HG03460 (cell line): ENCODE results near the gene NTHL1.
A peak's percentile ranks its signal among the peaks of the same experiment; 100 is the strongest.
"Not testable (repeated sequence)": the region's sequence is repeated elsewhere in the genome, so short reads cannot be mapped to it uniquely, and the experiment has no call there.

Source experiments
- ATAC-seq: cut with Tn5 transposase; IDR thresholded peaks from one replicate; pipeline ENCODE4 v1.9.1; 2021; ENCODE audit not compliant: unreplicated experiment

Gene NTHL1

DNA sequence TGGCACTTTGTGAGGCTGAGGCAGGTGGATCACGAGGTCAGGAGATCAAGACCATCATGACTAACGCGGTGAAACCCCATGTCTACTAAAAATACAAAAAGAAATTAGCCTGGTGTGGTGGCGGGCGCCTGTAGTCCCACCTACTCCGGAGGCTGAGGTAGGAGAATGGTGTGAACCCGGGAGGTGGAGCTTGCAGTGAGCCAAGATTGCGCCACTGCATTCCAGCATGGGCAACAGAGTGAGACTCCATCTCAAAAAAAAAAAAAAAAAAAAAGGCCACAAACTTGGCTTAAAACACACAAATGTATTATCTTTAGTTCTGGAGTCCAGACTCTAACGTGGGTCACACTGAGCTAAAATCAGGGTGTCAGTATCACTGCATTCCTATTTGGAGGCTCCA is 35.9 kb downstream of the NTHL1 start:
- ATAC-seq = not testable (repeated sequence)

DNA sequence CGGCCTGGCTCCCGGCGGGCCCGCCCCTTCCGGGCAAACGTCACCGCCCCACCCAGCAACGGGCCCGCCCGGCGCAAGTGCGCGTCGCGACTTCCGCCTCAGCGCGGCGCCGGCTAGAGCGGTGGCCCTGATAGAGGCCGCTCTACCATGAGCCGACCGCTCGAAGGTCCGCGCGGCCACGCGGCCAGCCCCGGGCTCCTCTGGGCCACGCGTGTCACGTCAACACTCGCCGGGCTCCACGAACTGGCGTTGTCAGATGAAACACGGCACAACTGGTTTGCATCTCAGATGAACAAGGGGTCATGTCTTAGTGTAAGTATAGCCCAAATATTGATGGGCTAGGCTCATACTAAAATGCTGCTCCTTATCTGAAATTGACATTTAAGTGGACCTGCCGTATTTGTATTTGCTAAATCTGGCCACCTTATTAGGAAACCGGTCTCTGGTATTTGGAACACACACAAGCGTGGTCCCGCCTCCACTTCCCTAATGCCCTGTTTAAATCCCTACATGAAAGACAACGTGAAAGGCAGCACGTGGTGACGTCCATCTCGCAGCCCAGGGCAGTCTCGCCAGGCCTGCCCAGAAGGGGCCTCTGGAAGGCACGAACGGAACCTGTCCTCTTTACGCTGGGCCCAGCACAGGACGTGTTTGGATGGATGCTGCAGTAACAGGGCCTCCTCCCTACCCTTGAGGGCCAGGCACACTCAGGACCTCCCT is 37.7 kb downstream of the NTHL1 start, which contains the start of gene ZNF598:
TSS of gene ZNF598 (minus strand) at position 31 of the 720 bp plus-strand sequence.
- peak; percentile 59 for ATAC-seq

DNA sequence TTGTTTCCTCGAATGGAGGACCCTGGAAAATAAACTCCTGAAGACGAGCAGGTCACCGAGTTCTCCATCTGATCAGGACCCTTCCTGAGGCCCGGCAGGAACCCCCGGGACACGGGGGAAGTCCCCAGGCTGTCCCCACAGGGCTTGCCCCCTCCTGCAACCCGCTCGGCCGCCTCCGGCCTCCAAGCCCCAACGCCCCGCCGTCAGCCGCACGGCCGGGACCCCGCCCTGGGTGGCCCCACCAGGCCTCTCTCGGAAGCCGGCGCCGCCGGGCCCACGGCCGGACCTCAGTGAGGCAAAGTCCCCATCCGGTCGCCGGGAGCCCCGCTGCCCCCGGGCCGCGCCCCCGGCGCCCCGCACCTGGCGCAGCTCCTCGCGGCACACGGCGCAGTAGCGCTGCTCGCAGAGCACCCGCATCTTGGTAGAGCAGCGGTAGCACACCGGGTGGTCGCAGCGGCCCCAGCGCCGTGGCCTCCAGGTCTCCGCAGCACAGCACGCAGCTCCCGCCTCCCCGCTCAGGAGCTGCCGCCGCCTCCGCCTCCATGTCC is 38.4 kb downstream of the NTHL1 start:
- peak; percentile 18 for ATAC-seq

DNA sequence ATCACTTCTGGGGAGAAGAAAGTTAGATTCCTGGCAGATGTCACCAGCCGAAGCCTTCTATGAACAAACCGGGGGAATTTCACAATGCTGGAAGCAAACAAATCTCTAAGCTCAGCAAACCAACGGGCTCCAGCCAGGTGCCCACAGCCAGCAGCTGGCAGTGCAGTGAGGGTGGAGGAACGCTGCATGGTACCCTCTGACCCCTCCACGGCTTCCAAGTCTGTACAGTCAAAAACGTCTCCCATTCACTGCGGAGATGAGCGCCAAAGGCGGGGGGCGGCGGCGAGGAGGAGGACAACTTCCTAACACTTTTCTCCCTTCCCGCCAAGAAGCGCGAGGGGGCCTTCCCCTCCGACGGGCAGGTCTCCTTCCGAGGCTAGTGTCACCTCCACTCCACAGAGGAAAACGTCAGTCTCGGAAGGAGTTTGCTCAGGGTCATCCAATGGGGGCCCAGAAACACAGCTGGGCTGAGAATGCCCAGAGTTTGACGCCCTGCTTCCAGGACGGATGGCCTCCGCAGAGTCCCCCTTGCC is 38.9 kb downstream of the NTHL1 start:
- ATAC-seq = no peak

DNA sequence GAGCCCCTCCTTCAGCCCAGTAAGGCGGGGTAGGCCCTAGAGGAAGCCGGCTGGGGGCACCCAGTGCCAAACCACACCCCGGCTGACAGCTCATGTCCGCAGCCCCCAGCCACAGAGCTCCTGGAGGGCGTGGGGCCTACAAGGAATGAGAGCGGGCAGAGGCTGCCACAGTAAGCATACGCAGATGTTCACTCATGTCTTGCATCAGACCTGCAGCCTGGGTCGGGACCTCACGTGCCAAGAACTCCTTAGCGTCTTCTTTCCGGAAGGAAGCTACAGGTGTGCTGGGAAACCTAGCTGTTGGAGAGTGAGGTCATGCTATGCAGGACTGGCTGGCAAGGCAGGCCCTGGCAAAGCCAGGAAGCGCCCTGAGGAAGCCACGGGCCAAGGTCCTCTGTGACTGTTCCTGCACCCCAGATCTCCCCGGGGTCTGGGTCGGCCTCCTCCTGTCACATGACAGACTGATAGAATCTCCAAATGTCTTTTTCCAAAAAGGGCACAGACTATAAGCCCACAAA is 39.6 kb downstream of the NTHL1 start:
- ATAC-seq = no peak

DNA sequence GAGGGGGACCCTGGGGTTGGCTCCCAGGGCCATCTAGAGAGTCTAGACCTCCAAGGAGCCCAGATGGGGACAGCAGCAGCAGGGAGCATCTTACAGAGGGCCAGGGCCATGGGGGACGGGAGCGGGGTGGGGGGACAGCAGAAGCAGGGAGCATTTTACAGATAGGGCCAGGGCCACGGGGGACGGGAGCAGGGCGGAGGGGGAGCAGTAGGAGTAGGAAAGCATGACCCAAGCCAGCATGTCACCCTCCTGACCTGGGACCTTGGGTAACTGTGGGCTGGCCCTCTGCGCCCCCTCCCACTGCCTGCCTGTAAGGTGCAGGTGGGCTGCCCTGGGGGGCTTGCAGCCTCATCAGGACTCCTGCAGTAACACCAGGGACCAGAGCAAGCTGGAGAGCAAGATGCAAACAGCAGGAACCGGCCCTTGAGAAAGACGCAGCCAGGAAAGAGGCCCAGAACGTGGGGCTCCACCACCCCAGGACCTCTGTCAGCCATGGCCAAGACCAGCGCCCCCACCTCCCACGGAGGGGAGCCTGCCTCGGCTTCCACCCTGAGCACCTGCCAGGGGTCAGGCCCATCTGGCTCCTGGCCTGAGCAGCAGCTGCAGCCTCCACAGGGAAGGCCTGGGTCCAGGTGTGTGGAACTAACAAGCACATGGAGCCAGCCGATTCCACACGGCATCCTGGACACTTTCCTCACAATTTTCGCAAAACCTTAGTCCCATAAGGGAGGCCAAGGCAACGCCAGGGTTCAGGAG is 40.4 kb downstream of the NTHL1 start:
- ATAC-seq = no peak

DNA sequence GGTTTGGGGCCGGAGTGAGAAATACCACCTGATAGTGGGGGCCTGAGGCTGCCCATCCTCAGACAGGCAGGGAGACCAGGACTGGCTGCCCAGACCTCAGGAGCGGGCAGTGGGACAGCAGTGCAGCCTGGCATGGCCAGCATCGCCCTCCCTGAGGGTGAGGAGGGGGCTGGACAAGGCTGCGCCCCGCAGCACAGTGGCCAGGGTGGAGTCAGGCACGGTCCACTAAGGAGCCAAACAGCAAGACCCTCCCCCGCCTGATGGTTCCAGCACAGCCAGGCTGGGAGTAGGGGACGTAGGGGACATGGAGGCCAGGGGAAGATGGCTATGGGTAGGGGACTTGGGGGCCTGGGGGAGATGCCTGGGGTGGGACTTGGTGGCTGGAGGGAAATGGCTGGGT is 41.3 kb downstream of the NTHL1 start:
- no peak for ATAC-seq

DNA sequence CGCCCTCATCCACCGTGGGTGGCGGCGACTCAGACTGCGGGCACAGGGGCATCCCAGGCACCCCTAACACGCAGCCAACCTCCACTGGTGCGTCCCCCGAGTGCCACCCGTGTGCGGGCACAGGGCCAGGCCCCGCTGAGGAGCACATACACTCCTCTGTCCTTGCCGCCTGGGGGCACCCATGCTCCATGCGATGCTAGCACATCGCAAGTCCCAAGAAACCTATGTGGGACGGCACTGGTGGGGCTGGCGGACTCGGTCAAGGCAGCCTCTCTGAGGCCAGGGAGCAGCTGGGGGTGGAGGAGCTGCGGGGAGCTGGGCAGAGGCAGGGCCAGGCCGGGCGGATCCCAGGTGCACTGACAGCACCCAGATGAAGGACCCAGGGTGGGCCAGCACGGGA is 42.0 kb downstream of the NTHL1 start:
- ATAC-seq = no peak

DNA sequence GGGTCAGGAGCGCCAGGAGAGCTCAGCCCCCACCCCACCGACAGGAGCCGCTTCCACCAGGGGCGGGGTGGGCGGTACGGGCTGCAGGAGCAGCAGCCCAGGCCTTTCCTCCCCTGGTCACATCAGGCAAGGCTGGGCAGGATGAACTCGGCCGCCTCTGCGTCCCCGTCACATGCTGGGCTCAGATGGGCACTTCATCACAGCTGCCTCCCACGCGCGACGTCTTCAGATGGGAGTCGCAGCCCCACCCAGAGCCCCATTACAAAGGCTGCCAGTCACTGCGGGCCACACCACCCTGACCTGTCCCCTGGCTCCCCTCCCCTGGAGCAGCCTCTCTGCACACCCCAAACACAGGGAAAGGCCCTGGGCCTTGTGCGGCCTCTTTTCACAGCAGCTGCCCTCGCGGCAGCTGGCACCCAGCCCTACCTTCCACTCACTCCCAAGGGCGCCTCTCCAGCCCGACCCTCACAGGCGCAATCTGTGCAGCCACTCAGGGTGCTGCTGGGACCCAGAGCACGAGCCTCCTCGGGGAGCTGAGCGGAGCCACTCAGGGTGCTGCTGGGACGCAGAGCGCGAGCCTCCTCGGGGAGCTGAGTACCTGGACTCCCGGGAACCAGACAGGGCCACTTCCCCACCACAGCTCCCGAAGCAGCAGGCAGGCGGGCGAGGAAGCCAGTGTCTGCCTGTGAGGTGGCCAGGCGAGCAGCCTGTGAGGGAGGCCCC is 42.7 kb downstream of the NTHL1 start:
- ATAC-seq = no peak

DNA sequence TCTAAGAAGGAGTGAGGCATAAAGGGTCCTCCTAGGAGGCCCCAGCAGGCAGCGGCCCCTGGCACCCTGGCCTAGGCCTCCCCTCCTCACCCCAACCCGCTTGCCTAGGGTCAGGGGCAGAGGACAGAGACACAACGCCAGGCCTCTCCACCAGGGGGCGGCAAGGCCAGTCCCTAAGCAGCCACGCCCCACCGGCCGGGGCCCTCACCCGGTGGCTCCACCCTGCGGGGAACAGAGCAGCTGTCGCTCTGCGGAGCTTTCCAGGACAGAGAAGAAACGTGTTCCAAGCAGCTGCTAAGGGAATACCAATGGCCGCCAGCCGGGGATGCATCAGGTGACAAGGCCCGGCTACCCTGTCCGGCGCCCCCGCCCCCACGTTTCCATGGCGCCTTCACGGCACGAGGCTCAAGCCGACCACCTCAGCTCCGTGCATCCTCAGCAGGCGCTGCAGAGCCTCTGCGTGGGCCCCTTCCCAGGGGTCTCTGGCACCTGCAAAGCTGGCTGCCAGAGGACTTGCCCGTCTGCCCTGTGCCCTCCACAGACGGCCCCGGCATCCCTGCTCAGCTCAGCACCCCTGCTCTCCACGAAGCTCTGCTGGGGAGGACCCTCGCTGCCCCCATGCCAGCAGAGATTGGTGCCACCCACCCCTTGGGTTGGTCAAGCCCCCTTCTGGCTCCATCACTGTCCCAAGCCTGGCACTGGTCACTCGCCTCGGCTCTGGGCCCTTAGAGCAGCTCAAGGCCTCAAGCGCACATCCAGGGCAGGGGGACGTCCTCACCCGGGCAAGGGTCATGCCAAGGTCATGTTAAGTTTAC is 43.6 kb downstream of the NTHL1 start:
- ATAC-seq = peak; percentile 56

DNA sequence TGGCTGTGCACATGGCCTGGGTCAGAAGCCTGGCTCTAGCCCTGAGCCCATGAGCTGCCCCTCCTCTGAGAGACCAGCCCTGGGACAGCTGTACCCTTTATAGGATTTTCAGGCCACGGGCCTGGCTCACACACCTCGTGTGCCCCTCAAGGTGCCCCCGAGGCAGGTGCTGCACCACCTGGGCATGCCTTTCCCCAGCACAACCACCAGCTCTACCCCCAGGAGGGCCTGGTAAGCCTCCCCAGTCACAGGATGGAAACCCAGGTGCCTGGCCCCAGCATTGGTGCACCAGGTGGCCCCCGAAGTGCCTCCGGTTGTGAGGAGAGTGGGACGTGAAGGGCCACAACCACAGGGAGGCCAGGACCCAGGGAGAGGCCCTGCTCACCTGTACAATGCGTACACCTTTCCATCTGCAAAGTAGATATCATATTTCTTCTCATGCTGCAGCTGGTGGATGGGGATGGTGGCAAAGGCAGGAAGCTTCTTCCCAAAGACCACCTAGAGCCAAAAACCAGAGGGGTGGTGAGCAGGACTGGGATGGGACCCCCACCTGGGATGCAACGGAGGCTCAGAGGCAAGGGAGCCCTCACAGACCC is 44.3 kb downstream of the NTHL1 start:
- ATAC-seq = no peak

DNA sequence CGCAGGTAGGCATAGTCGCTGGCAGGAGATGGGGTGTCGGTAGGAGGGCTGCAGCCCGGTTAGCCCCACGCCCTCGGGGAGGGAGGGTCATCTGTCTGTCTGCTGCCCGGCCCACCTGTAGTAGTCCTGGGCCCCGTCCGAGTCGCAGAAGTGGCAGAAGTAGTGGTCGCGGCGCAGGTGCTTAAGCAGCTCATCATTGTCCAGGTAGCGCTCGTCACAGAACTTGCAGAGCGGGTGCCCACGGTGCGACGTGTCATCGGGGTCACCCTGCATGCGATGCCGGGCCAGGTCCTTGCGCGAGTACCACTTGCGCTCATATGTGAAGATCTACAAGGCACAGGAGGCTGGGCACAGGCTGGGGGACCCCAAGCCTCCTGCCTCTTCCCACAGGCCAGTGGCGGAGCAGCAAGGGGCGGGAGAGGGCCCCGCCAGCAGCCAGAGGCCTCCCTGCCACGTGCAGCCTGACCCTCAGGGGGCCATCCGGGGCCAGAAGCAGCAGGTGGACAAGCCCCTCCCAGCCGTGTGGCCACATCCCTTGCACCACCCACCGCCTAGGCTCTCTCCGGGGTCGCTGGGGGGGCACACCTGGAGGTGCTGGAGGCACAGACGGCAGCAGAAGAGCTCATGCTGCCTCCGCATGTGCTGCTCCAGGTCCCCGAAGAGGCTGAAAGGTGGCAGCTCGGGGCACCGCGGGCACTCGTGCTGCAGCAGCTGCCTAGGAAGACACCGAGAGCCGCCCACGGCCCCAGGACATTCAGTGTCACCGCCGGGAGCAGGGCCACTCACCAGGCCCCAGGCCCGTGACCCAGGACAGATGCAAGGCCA is 45.0 kb downstream of the NTHL1 start:
- ATAC-seq = no peak

DNA sequence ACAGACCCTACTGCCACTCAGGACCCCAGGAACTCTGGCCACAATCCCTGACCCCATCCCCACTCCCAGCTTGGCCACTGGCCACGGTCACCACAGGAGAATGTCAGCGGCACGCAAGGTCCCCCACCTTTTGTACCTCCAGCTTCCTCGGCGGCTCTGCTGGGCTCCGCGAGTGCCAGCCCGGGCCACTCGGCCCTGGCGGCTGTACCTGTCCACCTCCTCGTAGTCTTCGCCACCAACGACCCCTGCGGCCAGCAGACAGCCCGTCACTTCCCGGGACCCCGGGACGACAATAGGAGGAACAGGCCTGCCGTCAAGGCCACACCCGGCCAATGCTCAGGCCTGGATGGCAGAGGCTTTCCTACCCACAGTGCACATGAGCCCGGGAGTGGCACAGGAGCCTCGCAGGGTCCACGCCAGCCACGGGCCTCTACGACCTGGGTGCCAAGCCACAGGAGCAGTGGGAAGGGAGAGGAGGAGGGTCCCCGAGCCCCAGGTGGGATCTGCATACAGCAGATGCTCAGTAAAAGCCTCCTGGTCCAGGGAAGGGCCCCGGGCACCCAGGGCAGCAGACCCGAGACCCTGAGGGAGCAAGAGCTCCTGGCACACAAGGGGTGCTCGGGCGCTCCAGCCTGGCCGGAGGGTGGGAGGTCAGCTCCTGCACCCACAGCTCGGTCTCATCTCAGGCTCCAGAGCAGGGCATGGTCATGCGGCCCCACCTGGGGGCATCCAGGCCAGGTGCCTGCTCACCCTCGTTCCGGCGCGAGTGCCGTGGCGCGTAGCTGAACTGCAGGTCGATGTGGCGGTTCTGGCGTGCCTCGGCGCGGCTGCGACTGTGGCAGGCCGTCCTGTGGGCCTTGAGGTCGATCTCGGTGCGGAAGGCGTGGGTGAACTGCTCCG is 45.9 kb downstream of the NTHL1 start:
- ATAC-seq = no peak

DNA sequence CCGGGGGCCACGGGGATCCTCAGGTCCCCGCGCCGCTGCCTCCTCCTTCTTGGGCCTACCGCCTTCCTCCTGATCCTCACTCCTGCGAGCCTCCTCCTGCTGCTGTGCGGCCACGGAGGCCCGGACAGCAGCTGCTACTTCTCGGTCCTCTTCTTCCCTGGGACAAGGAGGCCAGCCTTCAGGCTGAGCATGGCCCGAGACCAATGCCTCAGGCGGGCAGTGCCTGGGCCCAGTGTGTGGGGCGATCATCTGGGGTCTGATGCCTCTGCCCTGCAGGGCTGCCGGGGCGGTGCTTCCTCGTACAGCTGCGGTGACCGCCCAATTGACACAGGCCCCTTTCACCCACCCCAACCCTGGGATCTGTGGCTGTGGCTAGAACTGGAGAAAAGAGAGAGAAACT is 46.6 kb downstream of the NTHL1 start:
- no peak for ATAC-seq

DNA sequence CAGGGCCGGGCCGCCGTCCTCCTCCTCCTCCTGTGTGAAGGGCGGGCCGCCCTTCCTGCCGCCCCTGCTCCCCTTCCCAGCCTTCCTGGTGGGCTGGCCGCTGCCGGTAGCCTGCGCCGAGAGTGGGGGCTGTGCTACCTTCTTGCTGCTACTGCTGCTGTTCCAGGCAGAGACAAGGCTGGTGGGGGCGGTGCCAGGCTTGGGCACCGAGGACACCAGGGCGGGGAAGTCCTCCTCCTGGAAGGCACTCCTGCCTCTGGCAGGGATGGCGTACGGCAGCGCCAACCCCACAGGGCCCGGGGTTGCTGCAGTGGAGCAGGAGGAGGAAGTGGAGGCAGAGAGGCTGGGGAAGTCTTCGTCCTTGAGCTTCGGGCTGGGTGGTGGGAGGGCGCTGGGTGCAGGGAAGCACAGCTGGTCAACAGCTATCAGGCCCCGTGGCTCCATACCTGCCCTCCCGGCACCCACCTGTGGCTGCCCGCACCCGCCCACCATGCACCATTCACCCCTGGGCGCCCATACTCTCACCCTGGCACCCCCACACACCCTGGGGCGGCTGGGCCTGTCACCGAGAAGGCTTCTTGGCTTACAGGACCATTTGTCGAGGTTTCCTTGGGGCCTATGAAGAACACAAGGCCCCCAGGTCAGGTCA is 47.6 kb downstream of the NTHL1 start:
- no peak for ATAC-seq

DNA sequence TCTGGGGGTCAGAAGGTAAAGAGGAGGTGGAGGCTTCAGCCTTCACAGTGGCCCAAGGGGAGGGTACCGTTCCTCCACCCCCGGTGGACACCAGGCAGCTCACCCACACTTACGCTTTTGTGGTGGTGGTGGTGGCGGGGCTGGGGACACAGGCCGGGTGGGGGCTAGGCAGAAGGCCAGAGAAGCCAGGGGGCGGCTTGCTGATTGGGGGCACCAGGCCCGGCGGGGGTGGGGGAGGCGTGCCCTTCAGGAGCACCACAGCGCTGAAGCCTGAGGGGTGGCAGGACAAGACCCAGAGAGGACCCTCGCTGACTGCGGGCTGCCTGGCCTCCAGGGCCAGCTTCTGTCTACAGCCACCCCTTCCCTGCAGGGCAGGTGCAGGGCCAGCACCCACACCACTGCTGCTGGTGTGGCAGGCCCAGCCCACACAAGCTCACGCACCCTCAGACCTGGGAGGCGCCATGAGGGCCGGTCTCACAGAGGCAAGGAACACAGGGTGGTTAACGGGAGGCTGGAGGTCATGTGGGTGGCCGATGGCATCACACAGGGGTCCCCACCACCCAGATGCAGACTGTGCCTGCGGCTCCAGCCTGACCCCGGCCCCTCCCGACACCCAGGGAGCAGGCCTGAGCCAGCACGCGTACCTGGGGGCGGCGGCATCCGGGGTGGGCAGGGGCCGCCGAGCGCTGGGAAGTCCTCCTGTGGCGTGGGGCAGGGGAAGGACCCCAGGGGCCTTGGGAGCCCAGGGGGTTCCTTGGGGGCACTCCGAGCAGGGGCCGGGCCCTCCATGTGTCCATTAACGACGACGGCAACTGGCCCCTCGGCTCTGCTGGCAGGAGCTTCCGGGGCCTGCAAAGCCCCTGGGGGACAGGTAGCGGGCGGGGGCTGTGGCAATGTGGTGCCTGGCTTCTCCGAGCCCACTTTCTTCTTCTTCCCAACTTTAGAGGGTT is 48.5 kb downstream of the NTHL1 start:
- no peak for ATAC-seq
